Small intestine (tissue), 7 donors: ENCODE results near the gene TAF8. TPM values are rescaled to one million over a fixed set of nuclear protein-coding genes. Genes with fewer than 3 reads are reported as not detected.
"Not testable (repeated sequence)": the region's sequence is repeated elsewhere in the genome, so short reads cannot be mapped to it uniquely, and the experiment has no call there.

ENCODE experiments used
- DNase-seq, 2 donors: peaks; one replicate each; pipeline versions ENCODE4 v3.0.0 to v3.0.0-alpha.2; 2013
- FAIRE-seq: peaks from 2 replicates; lab custom pipeline; 2012; peaks lifted over from hg19 to GRCh38; lab: Jason Lieb, UNC
- H3K27ac ChIP-seq, 3 donors: one replicate each; pipeline ENCODE4 v1.5.1; 2013; ENCODE audit warnings: low read length in 2 of 3, mild to moderate bottlenecking in 2 of 3, control low read depth in 1 of 3, inconsistent platforms in 1 of 3, low read depth in 1 of 3, moderate library complexity in 1 of 3
- H3K27me3 ChIP-seq, 3 donors: one replicate each; pipeline ENCODE4 v1.6.1; 2013; ENCODE audit warnings: low read length in 3 of 3, inconsistent platforms in 1 of 3; ENCODE audit not compliant: control insufficient read depth in 3 of 3, insufficient read depth in 3 of 3
- H3K36me3 ChIP-seq, 3 donors: one replicate each; pipeline ENCODE4 v1.6.1; 2013; ENCODE audit warnings: low read length in 3 of 3, inconsistent platforms in 1 of 3, low read depth in 1 of 3, mild to moderate bottlenecking in 1 of 3, moderate library complexity in 1 of 3; ENCODE audit not compliant: control insufficient read depth in 3 of 3, insufficient read depth in 2 of 3
- H3K4me1 ChIP-seq, 3 donors: one replicate each; pipeline ENCODE4 v1.6.1; 2013; ENCODE audit warnings: low read length in 2 of 3, inconsistent platforms in 1 of 3, low read depth in 1 of 3, mild to moderate bottlenecking in 1 of 3, moderate library complexity in 1 of 3; ENCODE audit not compliant: control insufficient read depth in 3 of 3, insufficient read depth in 2 of 3
- H3K4me3 ChIP-seq, 3 donors: one replicate each; pipeline ENCODE4 v1.5.1; 2013; ENCODE audit warnings: low read length in 3 of 3, control low read depth in 1 of 3, inconsistent platforms in 1 of 3, low read depth in 1 of 3, mild to moderate bottlenecking in 1 of 3, moderate library complexity in 1 of 3
- H3K9me3 ChIP-seq, 2 donors: one replicate each; pipeline ENCODE4 v1.6.1; 2013; ENCODE audit warnings: low read depth in 1 of 2, low read length in 1 of 2; ENCODE audit not compliant: control insufficient read depth in 2 of 2, insufficient read depth in 1 of 2
- WGBS, 3 donors: extraction: QIAGEN DNeasy Blood & Tissue Kit; methylation state at CpG; one replicate each; pipeline ENCODE4 v1.1.7; 2013; 5-methylcytosine and 5-hydroxymethylcytosine counted together
- polyA plus RNA-seq, 4 donors: library from polyadenylated mRNA; stranded (reverse) in 3 of 4; unstranded in 1 of 4; fragments of 200-250 nt in 3 of 4; fragments of 120-200 nt in 1 of 4; gene quantifications; one replicate each; pipeline versions ENCODE4 v1.2.1 to v1.2.3, GENCODE V29; 2013
- donor health status: healthy with polysubstance abuse.
- donor health status: control.
- donor health status: control.
- donor health status: Bipolar disorder and iron deficiency.
- donor health status: healthy.

TAF8 gene
- polyA plus RNA-seq, 4 donors: 6.7 to 33.6 (median 10.8) TPM

GRCh38 chr6:42030585-42031506 is 19.5 kb upstream of the TAF8 start:
- 24 to 40% (median 34%) methylated on average over 14 of the region's 14 CpGs for WGBS, 3 donors
- H3K4me1 ChIP-seq: peaks cover 0 to 32% (median 6%) of the 10 kb centered on the region in 3 donors
- H3K27ac ChIP-seq: peak overlapping the region in 2 of 3 donors; percentile 68 to 77
- H3K9me3 ChIP-seq: no peaks in the 10 kb centered on the region
- FAIRE-seq (no peak), DNase-seq (peak; percentile 50 to 76)
- no peaks in the 10 kb centered on the region for H3K27me3 ChIP-seq
- H3K36me3 ChIP-seq: peaks cover 0 to 8% (median 0%) of the 10 kb centered on the region in 3 donors
- H3K4me3 ChIP-seq: peak overlapping the region in 1 of 3 donors; percentile 2

- DNase-seq: no peak
- 88 to 91% (median 88%) methylated on average over 6 of the region's 6 CpGs for WGBS, 3 donors
- H3K9me3 ChIP-seq: no peaks in the 10 kb centered on the region
- H3K36me3 ChIP-seq: peaks cover 0 to 8% (median 0%) of the 10 kb centered on the region in 3 donors
- H3K4me3 ChIP-seq: no peak overlapping the region
- no peaks in the 10 kb centered on the region for H3K27me3 ChIP-seq
- FAIRE-seq: no peak
- H3K4me1 ChIP-seq: peaks cover 0 to 32% (median 6%) of the 10 kb centered on the region in 3 donors
- H3K27ac ChIP-seq: no peak overlapping the region
Measured at GRCh38 chr6:42032366-42032765, 18.0 kb upstream of the TAF8 start.

GRCh38 chr6:42037669-42038068 is 12.7 kb upstream of the TAF8 start:
- not testable (repeated sequence) for H3K9me3 ChIP-seq, H3K36me3 ChIP-seq, FAIRE-seq, H3K4me1 ChIP-seq, H3K4me3 ChIP-seq, H3K27ac ChIP-seq, H3K27me3 ChIP-seq, DNase-seq
- WGBS, 3 donors: 92 to 94% (median 93%) methylated on average over 15 of the region's 15 CpGs

- FAIRE-seq (no peak), DNase-seq (no peak)
- H3K9me3 ChIP-seq: no peaks in the 10 kb centered on the region
- 94 to 98% (median 94%) methylated on average over 3 of the region's 3 CpGs for WGBS, 3 donors
- no peak overlapping the region for H3K4me3 ChIP-seq
- H3K27ac ChIP-seq: no peak overlapping the region
- H3K4me1 ChIP-seq: no peaks in the 10 kb centered on the region
- H3K27me3 ChIP-seq: no peaks in the 10 kb centered on the region
- H3K36me3 ChIP-seq: peaks cover 0 to 4% (median 4%) of the 10 kb centered on the region in 3 donors
Measured at GRCh38 chr6:42038163-42038562, 12.2 kb upstream of the TAF8 start.

GRCh38 chr6:42038811-42039408 is 11.4 kb upstream of the TAF8 start:
- Histone ChIP-seq H3K4me3 (no peak overlapping the region), H3K36me3 (peaks cover 0 to 4% (median 4%) of the 10 kb centered on the region in 3 donors), H3K9me3 (no peaks in the 10 kb centered on the region), H3K27me3 (no peaks in the 10 kb centered on the region), H3K4me1 (peaks cover 0 to 4% (median 0%) of the 10 kb centered on the region in 3 donors), H3K27ac (no peak overlapping the region)
- FAIRE-seq: no peak
- DNase-seq: no peak
- WGBS, 3 donors: 45 to 72% (median 63%) methylated on average over 2 of the region's 2 CpGs

GRCh38 chr6:42040856-42041480 is 9.4 kb upstream of the TAF8 start:
- Histone ChIP-seq H3K4me3 (no peak overlapping the region), H3K9me3 (no peaks in the 10 kb centered on the region), H3K36me3 (peaks cover 0 to 4% (median 4%) of the 10 kb centered on the region in 3 donors), H3K27ac (peak overlapping the region in 1 of 3 donors; percentile 21), H3K4me1 (peaks cover 2 to 18% (median 8%) of the 10 kb centered on the region in 3 donors), H3K27me3 (no peaks in the 10 kb centered on the region)
- no peak for DNase-seq
- WGBS, 3 donors: 77 to 93% (median 90%) methylated on average over 3 of the region's 3 CpGs
- FAIRE-seq: no peak

- Histone ChIP-seq H3K27me3 (no peaks in the 10 kb centered on the region), H3K36me3 (peaks cover 0 to 4% (median 4%) of the 10 kb centered on the region in 3 donors), H3K9me3 (no peaks in the 10 kb centered on the region), H3K4me1 (peaks cover 4 to 24% (median 12%) of the 10 kb centered on the region in 3 donors), H3K4me3 (no peak overlapping the region), H3K27ac (peak overlapping the region in 1 of 3 donors; percentile 55)
- no peak for FAIRE-seq
- DNase-seq: no peak
- 55 to 81% (median 78%) methylated on average over 7 of the region's 7 CpGs for WGBS, 3 donors
Measured at GRCh38 chr6:42041481-42042053, 8.8 kb upstream of the TAF8 start.

- H3K27ac ChIP-seq: peak overlapping the region in 1 of 3 donors; percentile 55
- FAIRE-seq: no peak
- H3K4me3 ChIP-seq: no peak overlapping the region
Measured at GRCh38 chr6:42042108-42042507, 8.2 kb upstream of the TAF8 start.

More at GRCh38 chr6:42042108-42042507, 8.2 kb upstream of the TAF8 start:
- Histone ChIP-seq H3K36me3 (peaks cover 0 to 4% (median 4%) of the 10 kb centered on the region in 3 donors), H3K27me3 (no peaks in the 10 kb centered on the region), H3K4me1 (peaks cover 4 to 29% (median 12%) of the 10 kb centered on the region in 3 donors), H3K9me3 (no peaks in the 10 kb centered on the region)
- DNase-seq: no peak
- 79 to 90% (median 84%) methylated on average over 14 of the region's 14 CpGs for WGBS, 3 donors
